ENCODE data around the gene RCN1.
"Not testable (repeated sequence)": the region's sequence is repeated elsewhere in the genome, so short reads cannot be mapped to it uniquely, and the experiment has no call there.

Gene RCN1

GRCh38 chr11:32090545-32091370 lies at the start of gene RCN1:
RCN1 (plus strand) TSS chr11:32091074; CDS start chr11:32091197, 123 bp downstream.
- Histone ChIP-seq H3K36me3 (ENCODE audit: insufficient read depth, low read length) (no peaks in the 10 kb centered on the region), H3K4me1 (ENCODE audit: insufficient read depth, low read length) (peaks cover 23% of the 10 kb centered on the region), H3K9ac (ENCODE audit: low read depth, low read length) (peak within 1 kb of the TSS; percentile 93), H3K9me3 (ENCODE audit: control insufficient read depth, insufficient read depth, low read length) (no peaks in the 10 kb centered on the region)

- no peak overlapping the region for H3K9ac ChIP-seq (ENCODE audit: low read depth, low read length)
- 0 out of 2 replicates have a peak, but pooled peaks cover 2% of the 10 kb centered on the region for H3K4me1 ChIP-seq (ENCODE audit: insufficient read depth, low read length)
- H3K9me3 ChIP-seq (ENCODE audit: control insufficient read depth, insufficient read depth, low read length) = no peaks in the 10 kb centered on the region
Observed at GRCh38 chr11:32043737-32044136, 47.1 kb upstream of the RCN1 start.

GRCh38 chr11:32044158-32044863 lies 46.6 kb upstream of the RCN1 start:
- Histone ChIP-seq H3K36me3 (ENCODE audit: insufficient read depth, low read length) (no peaks in the 10 kb centered on the region), H3K9ac (ENCODE audit: low read depth, low read length) (no peak overlapping the region), H3K9me3 (ENCODE audit: control insufficient read depth, insufficient read depth, low read length) (no peaks in the 10 kb centered on the region), H3K4me1 (ENCODE audit: insufficient read depth, low read length) (0 out of 2 replicates have a peak, but pooled peaks cover 2% of the 10 kb centered on the region)

More at GRCh38 chr11:32043737-32044136, 47.1 kb upstream of the RCN1 start:
- no peaks in the 10 kb centered on the region for H3K36me3 ChIP-seq (ENCODE audit: insufficient read depth, low read length)

- H3K9ac ChIP-seq (ENCODE audit: low read depth, low read length) = no peak overlapping the region
- no peaks in the 10 kb centered on the region for H3K9me3 ChIP-seq (ENCODE audit: control insufficient read depth, insufficient read depth, low read length)
- 0 out of 2 replicates have a peak, but pooled peaks cover 2% of the 10 kb centered on the region for H3K4me1 ChIP-seq (ENCODE audit: insufficient read depth, low read length)
- no peaks in the 10 kb centered on the region for H3K36me3 ChIP-seq (ENCODE audit: insufficient read depth, low read length)
Observed at GRCh38 chr11:32045456-32045855, 45.4 kb upstream of the RCN1 start.

GRCh38 chr11:32050264-32050663 lies 40.6 kb upstream of the RCN1 start:
- H3K9ac ChIP-seq (ENCODE audit: low read depth, low read length) = no peak overlapping the region
- no peaks in the 10 kb centered on the region for H3K4me1 ChIP-seq (ENCODE audit: insufficient read depth, low read length)
- H3K36me3 ChIP-seq (ENCODE audit: insufficient read depth, low read length) = no peaks in the 10 kb centered on the region
- no peaks in the 10 kb centered on the region for H3K9me3 ChIP-seq (ENCODE audit: control insufficient read depth, insufficient read depth, low read length)

- no peaks in the 10 kb centered on the region for H3K9me3 ChIP-seq (ENCODE audit: control insufficient read depth, insufficient read depth, low read length)
- no peak overlapping the region for H3K9ac ChIP-seq (ENCODE audit: low read depth, low read length)
- no peaks in the 10 kb centered on the region for H3K4me1 ChIP-seq (ENCODE audit: insufficient read depth, low read length)
- H3K36me3 ChIP-seq (ENCODE audit: insufficient read depth, low read length) = no peaks in the 10 kb centered on the region
Observed at GRCh38 chr11:32052215-32052614, 38.7 kb upstream of the RCN1 start.

GRCh38 chr11:32053151-32053888 lies 37.6 kb upstream of the RCN1 start:
- H3K9ac ChIP-seq (ENCODE audit: low read depth, low read length) = no peak overlapping the region
- no peaks in the 10 kb centered on the region for H3K9me3 ChIP-seq (ENCODE audit: control insufficient read depth, insufficient read depth, low read length)
- no peaks in the 10 kb centered on the region for H3K4me1 ChIP-seq (ENCODE audit: insufficient read depth, low read length)
- no peaks in the 10 kb centered on the region for H3K36me3 ChIP-seq (ENCODE audit: insufficient read depth, low read length)

GRCh38 chr11:32055861-32056260 lies 35.0 kb upstream of the RCN1 start:
- no peaks in the 10 kb centered on the region for H3K4me1 ChIP-seq (ENCODE audit: insufficient read depth, low read length)
- no peaks in the 10 kb centered on the region for H3K36me3 ChIP-seq (ENCODE audit: insufficient read depth, low read length)
- H3K9me3 ChIP-seq (ENCODE audit: control insufficient read depth, insufficient read depth, low read length) = no peaks in the 10 kb centered on the region
- H3K9ac ChIP-seq (ENCODE audit: low read depth, low read length) = no peak overlapping the region

GRCh38 chr11:32056438-32056837 lies 34.4 kb upstream of the RCN1 start:
- no peaks in the 10 kb centered on the region for H3K9me3 ChIP-seq (ENCODE audit: control insufficient read depth, insufficient read depth, low read length)
- no peaks in the 10 kb centered on the region; the same call in 1 of the 2 replicates for H3K36me3 ChIP-seq (ENCODE audit: insufficient read depth, low read length)
- no peak overlapping the region for H3K9ac ChIP-seq (ENCODE audit: low read depth, low read length)
- H3K4me1 ChIP-seq (ENCODE audit: insufficient read depth, low read length) = no peaks in the 10 kb centered on the region

- Histone ChIP-seq H3K9ac (ENCODE audit: low read depth, low read length) (no peak overlapping the region), H3K4me1 (ENCODE audit: insufficient read depth, low read length) (no peaks in the 10 kb centered on the region), H3K36me3 (ENCODE audit: insufficient read depth, low read length) (no peaks in the 10 kb centered on the region; the same call in 1 of the 2 replicates), H3K9me3 (ENCODE audit: control insufficient read depth, insufficient read depth, low read length) (no peaks in the 10 kb centered on the region)
Observed at GRCh38 chr11:32059686-32060462, 31.0 kb upstream of the RCN1 start.

- H3K9me3 ChIP-seq (ENCODE audit: control insufficient read depth, insufficient read depth, low read length) = no peaks in the 10 kb centered on the region
- H3K9ac ChIP-seq (ENCODE audit: low read depth, low read length) = no peak overlapping the region
- no peaks in the 10 kb centered on the region; the same call in 1 of the 2 replicates for H3K36me3 ChIP-seq (ENCODE audit: insufficient read depth, low read length)
- no peaks in the 10 kb centered on the region for H3K4me1 ChIP-seq (ENCODE audit: insufficient read depth, low read length)
Observed at GRCh38 chr11:32062540-32062939, 28.3 kb upstream of the RCN1 start.

GRCh38 chr11:32063031-32063430 lies 27.8 kb upstream of the RCN1 start:
- not testable (repeated sequence) for H3K9me3 ChIP-seq (ENCODE audit: control insufficient read depth, insufficient read depth, low read length); H3K9ac ChIP-seq (ENCODE audit: low read depth, low read length); H3K36me3 ChIP-seq (ENCODE audit: insufficient read depth, low read length); H3K4me1 ChIP-seq (ENCODE audit: insufficient read depth, low read length)

GRCh38 chr11:32065865-32066629 lies 24.8 kb upstream of the RCN1 start:
- Histone ChIP-seq H3K9ac (ENCODE audit: low read depth, low read length) (no peak overlapping the region), H3K36me3 (ENCODE audit: insufficient read depth, low read length) (no peaks in the 10 kb centered on the region; the same call in none of the 2 replicates), H3K4me1 (ENCODE audit: insufficient read depth, low read length) (no peaks in the 10 kb centered on the region), H3K9me3 (ENCODE audit: control insufficient read depth, insufficient read depth, low read length) (no peaks in the 10 kb centered on the region)

Measured in ES-I3 (cell line).